HEK293 (cell line): ENCODE measurements around the gene DAND5.

Source experiments
- FEZF1 ChIP-seq: fragments of 450-650 bp; formaldehyde crosslinking; IDR thresholded peaks from 2 replicates; pipeline ENCODE4 v1.5.1; 2016; ENCODE audit warnings: missing biosample characterization, missing genetic modification characterization
- IKZF3 ChIP-seq: fragments of 450-650 bp; IDR thresholded peaks from 2 replicates; pipeline ENCODE4 v1.5.0; 2018; ENCODE audit warnings: missing biosample characterization, mild to moderate bottlenecking, missing genetic modification characterization, moderate library complexity
- KLF10 ChIP-seq: fragments of 450-650 bp; IDR thresholded peaks from 2 replicates; pipeline ENCODE4 v1.5.1; 2018; ENCODE audit warnings: missing biosample characterization, mild to moderate bottlenecking, missing genetic modification characterization
- KLF16 ChIP-seq: fragments of 450-650 bp; formaldehyde crosslinking; IDR thresholded peaks from 2 replicates; pipeline ENCODE4 v1.5.1; 2017; ENCODE audit warnings: missing biosample characterization, missing genetic modification characterization
- KLF7 ChIP-seq: fragments of 450-650 bp; formaldehyde crosslinking; IDR thresholded peaks from 2 replicates; pipeline ENCODE4 v1.5.1; 2016; ENCODE audit warnings: missing biosample characterization, missing genetic modification characterization, borderline replicate concordance
- KLF8 ChIP-seq: fragments of 450-650 bp; formaldehyde crosslinking; IDR thresholded peaks from 2 replicates; pipeline ENCODE4 v1.5.1; 2016; ENCODE audit warnings: missing biosample characterization, missing genetic modification characterization
- RBAK ChIP-seq: fragments of 450-650 bp; formaldehyde crosslinking; IDR thresholded peaks from 2 replicates; pipeline ENCODE4 v1.5.1; 2016; ENCODE audit warnings: missing biosample characterization, missing genetic modification characterization
- SP2 ChIP-seq: fragments of 450-650 bp; formaldehyde crosslinking; IDR thresholded peaks from 2 replicates; pipeline ENCODE4 v1.5.1; 2016; ENCODE audit warnings: missing biosample characterization, missing genetic modification characterization
- WT1 ChIP-seq: fragments of 450-650 bp; formaldehyde crosslinking; IDR thresholded peaks from 2 replicates; pipeline ENCODE4 v1.5.1; 2016; ENCODE audit warnings: missing biosample characterization, missing genetic modification characterization
- YY2 ChIP-seq: fragments of 450-650 bp; formaldehyde crosslinking; IDR thresholded peaks from 2 replicates; pipeline ENCODE4 v1.5.1; 2016; ENCODE audit warnings: missing biosample characterization, missing genetic modification characterization
- ZBTB1 ChIP-seq: fragments of 450-650 bp; formaldehyde crosslinking; IDR thresholded peaks from 2 replicates; pipeline ENCODE4 v1.5.1; 2016; ENCODE audit warnings: missing biosample characterization, missing genetic modification characterization
- ZBTB7A ChIP-seq: fragments of 450-650 bp; formaldehyde crosslinking; IDR thresholded peaks from 2 replicates; pipeline ENCODE4 v1.5.1; 2016; ENCODE audit warnings: low read depth, missing biosample characterization, missing genetic modification characterization
- ZEB2 ChIP-seq: fragments of 450-650 bp; formaldehyde crosslinking; IDR thresholded peaks from 2 replicates; pipeline ENCODE4 v1.5.1; 2016; ENCODE audit warnings: missing biosample characterization, missing genetic modification characterization
- ZFP69B ChIP-seq: fragments of 450-650 bp; formaldehyde crosslinking; IDR thresholded peaks from 2 replicates; pipeline ENCODE4 v1.5.1; 2016; ENCODE audit warnings: missing biosample characterization, missing genetic modification characterization
- ZNF24 ChIP-seq: fragments of 450-650 bp; formaldehyde crosslinking; IDR thresholded peaks from 2 replicates; pipeline ENCODE4 v1.5.1; 2016; ENCODE audit warnings: missing biosample characterization, missing genetic modification characterization
- ZNF324 ChIP-seq: fragments of 450-650 bp; formaldehyde crosslinking; IDR thresholded peaks from 2 replicates; pipeline ENCODE4 v1.5.1; 2016; ENCODE audit warnings: missing biosample characterization, missing genetic modification characterization
- ZNF335 ChIP-seq: fragments of 450-650 bp; formaldehyde crosslinking; conservative IDR thresholded peaks from 2 replicates; pipeline ENCODE4 v1.5.1; 2016; ENCODE audit warnings: missing biosample characterization, missing genetic modification characterization
- ZNF37A ChIP-seq: fragments of 450-650 bp; IDR thresholded peaks from 2 replicates; pipeline ENCODE4 v1.5.1; 2018; ENCODE audit warnings: missing biosample characterization, missing genetic modification characterization
- ZNF391 ChIP-seq: fragments of 450-650 bp; formaldehyde crosslinking; IDR thresholded peaks from 2 replicates; pipeline ENCODE4 v1.5.1; 2016; ENCODE audit warnings: low read depth, missing biosample characterization, missing genetic modification characterization, borderline replicate concordance
- ZNF561 ChIP-seq: fragments of 450-650 bp; IDR thresholded peaks from 2 replicates; pipeline ENCODE4 v1.5.1; 2018; ENCODE audit warnings: missing biosample characterization, missing genetic modification characterization, borderline replicate concordance
- ZNF626 ChIP-seq: fragments of 450-650 bp; sonication (Bioruptor Pico); formaldehyde crosslinking; IDR thresholded peaks from 2 replicates; pipeline ENCODE4 v1.5.1; 2018; ENCODE audit warnings: missing biosample characterization, missing genetic modification characterization, inconsistent platforms
- ZNF629 ChIP-seq: fragments of 450-650 bp; formaldehyde crosslinking; IDR thresholded peaks from 2 replicates; pipeline ENCODE4 v1.5.1; 2017; ENCODE audit warnings: missing biosample characterization, missing genetic modification characterization
- ZNF660 ChIP-seq: fragments of 450-650 bp; IDR thresholded peaks from 2 replicates; pipeline ENCODE4 v1.5.1; 2018; ENCODE audit warnings: missing biosample characterization, mild to moderate bottlenecking, missing genetic modification characterization
- ZNF701 ChIP-seq: fragments of 450-650 bp; formaldehyde crosslinking; IDR thresholded peaks from 2 replicates; pipeline ENCODE4 v1.5.1; 2016; ENCODE audit warnings: missing biosample characterization, missing genetic modification characterization
- ZNF76 ChIP-seq: fragments of 450-650 bp; formaldehyde crosslinking; IDR thresholded peaks from 2 replicates; pipeline ENCODE4; 2016; ENCODE audit warnings: low read depth, missing biosample characterization, missing genetic modification characterization, borderline replicate concordance
- TF ChIP-seq, protein P1 (sequence below): fragments of 450-650 bp; formaldehyde crosslinking; conservative IDR thresholded peaks from 2 replicates; pipeline ENCODE4 v1.5.1; 2016; ENCODE audit warnings: low read depth, missing biosample characterization, missing genetic modification characterization
- TF ChIP-seq, protein P2 (sequence below): fragments of 450-650 bp; formaldehyde crosslinking; IDR thresholded peaks from 2 replicates; pipeline ENCODE4 v1.5.1; 2016; ENCODE audit warnings: missing biosample characterization, missing genetic modification characterization
- TF ChIP-seq, protein P3 (sequence below): fragments of 450-650 bp; formaldehyde crosslinking; IDR thresholded peaks from 2 replicates; pipeline ENCODE4 v1.5.1; 2016; ENCODE audit warnings: missing biosample characterization, missing genetic modification characterization
- TF ChIP-seq, protein P4 (sequence below): fragments of 450-650 bp; formaldehyde crosslinking; IDR thresholded peaks from 2 replicates; pipeline ENCODE4 v1.5.1; 2016; ENCODE audit warnings: missing biosample characterization, missing genetic modification characterization

The DAND5 gene

DNA sequence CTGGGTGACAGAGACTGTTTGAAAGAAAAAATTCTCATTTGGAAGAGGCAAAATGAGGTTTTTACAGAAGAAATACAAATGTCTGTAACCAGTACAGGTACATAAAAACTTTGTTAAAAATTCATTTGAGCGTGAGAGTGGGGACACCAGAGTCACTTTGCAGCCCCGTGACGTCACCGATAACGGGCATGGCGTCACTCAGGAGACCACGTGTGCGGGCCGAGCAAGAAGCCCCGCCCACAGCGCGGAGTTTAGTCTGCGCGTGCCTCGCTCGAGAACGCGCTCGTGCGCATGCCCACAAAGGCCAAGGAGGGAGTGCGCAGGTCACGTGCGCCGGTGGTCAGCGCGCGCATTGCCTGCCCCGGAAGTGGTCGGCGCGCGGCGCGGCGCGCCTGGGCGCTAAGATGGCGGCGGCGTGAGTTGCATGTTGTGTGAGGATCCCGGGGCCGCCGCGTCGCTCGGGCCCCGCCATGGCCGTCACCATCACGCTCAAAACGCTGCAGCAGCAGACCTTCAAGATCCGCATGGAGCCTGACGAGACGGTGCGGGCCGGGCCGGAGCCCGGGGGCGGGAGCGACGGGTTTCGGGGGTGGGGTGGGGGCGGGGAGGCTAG is 23.8 kb upstream of the DAND5 start, which contains the start of gene RAD23A (continued):
- TF ChIP-seq, protein P1, sequence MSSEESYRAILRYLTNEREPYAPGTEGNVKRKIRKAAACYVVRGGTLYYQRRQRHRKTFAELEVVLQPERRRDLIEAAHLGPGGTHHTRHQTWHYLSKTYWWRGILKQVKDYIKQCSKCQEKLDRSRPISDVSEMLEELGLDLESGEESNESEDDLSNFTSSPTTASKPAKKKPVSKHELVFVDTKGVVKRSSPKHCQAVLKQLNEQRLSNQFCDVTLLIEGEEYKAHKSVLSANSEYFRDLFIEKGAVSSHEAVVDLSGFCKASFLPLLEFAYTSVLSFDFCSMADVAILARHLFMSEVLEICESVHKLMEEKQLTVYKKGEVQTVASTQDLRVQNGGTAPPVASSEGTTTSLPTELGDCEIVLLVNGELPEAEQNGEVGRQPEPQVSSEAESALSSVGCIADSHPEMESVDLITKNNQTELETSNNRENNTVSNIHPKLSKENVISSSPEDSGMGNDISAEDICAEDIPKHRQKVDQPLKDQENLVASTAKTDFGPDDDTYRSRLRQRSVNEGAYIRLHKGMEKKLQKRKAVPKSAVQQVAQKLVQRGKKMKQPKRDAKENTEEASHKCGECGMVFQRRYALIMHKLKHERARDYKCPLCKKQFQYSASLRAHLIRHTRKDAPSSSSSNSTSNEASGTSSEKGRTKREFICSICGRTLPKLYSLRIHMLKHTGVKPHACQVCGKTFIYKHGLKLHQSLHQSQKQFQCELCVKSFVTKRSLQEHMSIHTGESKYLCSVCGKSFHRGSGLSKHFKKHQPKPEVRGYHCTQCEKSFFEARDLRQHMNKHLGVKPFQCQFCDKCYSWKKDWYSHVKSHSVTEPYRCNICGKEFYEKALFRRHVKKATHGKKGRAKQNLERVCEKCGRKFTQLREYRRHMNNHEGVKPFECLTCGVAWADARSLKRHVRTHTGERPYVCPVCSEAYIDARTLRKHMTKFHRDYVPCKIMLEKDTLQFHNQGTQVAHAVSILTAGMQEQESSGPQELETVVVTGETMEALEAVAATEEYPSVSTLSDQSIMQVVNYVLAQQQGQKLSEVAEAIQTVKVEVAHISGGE, result peak; percentile 74
- TF ChIP-seq ZNF660 (tag by site-specific recombination), result peak; percentile 69
- 0 out of 2 replicates have a peak, but pooled peaks have one; percentile 35 for TF ChIP-seq ZEB2
- TF ChIP-seq ZBTB1 (tag by site-specific recombination), result 0 out of 2 replicates have a peak, but pooled peaks have one; percentile 12
- TF ChIP-seq ZNF335, result peak; percentile 60; the same call in 1 of the 2 replicates
- peak; percentile 53; the same call in 1 of the 2 replicates for TF ChIP-seq ZNF391 (tag by site-specific recombination)
- peak; percentile 21; the same call in 1 of the 2 replicates for TF ChIP-seq ZNF324 (tag by site-specific recombination)
- no peak for TF ChIP-seq IKZF3
- peak; percentile 86 for TF ChIP-seq SP2 (tag by site-specific recombination)
- TF ChIP-seq ZNF76 (tag by site-specific recombination), result peak; percentile 78
- 0 out of 2 replicates have a peak, but pooled peaks have one; percentile 5 for TF ChIP-seq KLF7 (tag by site-specific recombination)
- no peak for TF ChIP-seq ZNF37A
- TF ChIP-seq ZNF626 (tag by site-specific recombination), result no peak
- TF ChIP-seq, protein P2, sequence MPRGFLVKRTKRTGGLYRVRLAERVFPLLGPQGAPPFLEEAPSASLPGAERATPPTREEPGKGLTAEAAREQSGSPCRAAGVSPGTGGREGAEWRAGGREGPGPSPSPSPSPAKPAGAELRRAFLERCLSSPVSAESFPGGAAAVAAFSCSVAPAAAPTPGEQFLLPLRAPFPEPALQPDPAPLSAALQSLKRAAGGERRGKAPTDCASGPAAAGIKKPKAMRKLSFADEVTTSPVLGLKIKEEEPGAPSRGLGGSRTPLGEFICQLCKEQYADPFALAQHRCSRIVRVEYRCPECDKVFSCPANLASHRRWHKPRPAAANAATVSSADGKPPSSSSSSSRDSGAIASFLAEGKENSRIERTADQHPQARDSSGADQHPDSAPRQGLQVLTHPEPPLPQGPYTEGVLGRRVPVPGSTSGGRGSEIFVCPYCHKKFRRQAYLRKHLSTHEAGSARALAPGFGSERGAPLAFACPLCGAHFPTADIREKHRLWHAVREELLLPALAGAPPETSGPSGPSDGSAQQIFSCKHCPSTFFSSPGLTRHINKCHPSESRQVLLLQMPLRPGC (tag by site-specific recombination), result peak; percentile 53; the same call in 1 of the 2 replicates
- TF ChIP-seq FEZF1 (tag by site-specific recombination), result peak; percentile 21; the same call in 1 of the 2 replicates
- TF ChIP-seq ZNF24 (tag by site-specific recombination), result 0 out of 2 replicates have a peak, but pooled peaks have one; percentile 30
- TF ChIP-seq ZFP69B (tag by site-specific recombination), result 0 out of 2 replicates have a peak, but pooled peaks have one; percentile 29
- TF ChIP-seq KLF10 (tag by site-specific recombination), result peak; percentile 58
- TF ChIP-seq ZNF629 (tag by site-specific recombination), result peak; percentile 100
- peak; percentile 74 for TF ChIP-seq KLF16 (tag by site-specific recombination)
- TF ChIP-seq ZNF701 (tag by site-specific recombination), result no peak
- peak; percentile 43; the same call in 1 of the 2 replicates for TF ChIP-seq ZNF561 (tag by site-specific recombination)
- TF ChIP-seq KLF8 (tag by site-specific recombination), result peak; percentile 61; the same call in 1 of the 2 replicates
- TF ChIP-seq, protein P3, sequence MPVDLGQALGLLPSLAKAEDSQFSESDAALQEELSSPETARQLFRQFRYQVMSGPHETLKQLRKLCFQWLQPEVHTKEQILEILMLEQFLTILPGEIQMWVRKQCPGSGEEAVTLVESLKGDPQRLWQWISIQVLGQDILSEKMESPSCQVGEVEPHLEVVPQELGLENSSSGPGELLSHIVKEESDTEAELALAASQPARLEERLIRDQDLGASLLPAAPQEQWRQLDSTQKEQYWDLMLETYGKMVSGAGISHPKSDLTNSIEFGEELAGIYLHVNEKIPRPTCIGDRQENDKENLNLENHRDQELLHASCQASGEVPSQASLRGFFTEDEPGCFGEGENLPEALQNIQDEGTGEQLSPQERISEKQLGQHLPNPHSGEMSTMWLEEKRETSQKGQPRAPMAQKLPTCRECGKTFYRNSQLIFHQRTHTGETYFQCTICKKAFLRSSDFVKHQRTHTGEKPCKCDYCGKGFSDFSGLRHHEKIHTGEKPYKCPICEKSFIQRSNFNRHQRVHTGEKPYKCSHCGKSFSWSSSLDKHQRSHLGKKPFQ (tag by site-specific recombination), result no peak
- TF ChIP-seq, protein P4, sequence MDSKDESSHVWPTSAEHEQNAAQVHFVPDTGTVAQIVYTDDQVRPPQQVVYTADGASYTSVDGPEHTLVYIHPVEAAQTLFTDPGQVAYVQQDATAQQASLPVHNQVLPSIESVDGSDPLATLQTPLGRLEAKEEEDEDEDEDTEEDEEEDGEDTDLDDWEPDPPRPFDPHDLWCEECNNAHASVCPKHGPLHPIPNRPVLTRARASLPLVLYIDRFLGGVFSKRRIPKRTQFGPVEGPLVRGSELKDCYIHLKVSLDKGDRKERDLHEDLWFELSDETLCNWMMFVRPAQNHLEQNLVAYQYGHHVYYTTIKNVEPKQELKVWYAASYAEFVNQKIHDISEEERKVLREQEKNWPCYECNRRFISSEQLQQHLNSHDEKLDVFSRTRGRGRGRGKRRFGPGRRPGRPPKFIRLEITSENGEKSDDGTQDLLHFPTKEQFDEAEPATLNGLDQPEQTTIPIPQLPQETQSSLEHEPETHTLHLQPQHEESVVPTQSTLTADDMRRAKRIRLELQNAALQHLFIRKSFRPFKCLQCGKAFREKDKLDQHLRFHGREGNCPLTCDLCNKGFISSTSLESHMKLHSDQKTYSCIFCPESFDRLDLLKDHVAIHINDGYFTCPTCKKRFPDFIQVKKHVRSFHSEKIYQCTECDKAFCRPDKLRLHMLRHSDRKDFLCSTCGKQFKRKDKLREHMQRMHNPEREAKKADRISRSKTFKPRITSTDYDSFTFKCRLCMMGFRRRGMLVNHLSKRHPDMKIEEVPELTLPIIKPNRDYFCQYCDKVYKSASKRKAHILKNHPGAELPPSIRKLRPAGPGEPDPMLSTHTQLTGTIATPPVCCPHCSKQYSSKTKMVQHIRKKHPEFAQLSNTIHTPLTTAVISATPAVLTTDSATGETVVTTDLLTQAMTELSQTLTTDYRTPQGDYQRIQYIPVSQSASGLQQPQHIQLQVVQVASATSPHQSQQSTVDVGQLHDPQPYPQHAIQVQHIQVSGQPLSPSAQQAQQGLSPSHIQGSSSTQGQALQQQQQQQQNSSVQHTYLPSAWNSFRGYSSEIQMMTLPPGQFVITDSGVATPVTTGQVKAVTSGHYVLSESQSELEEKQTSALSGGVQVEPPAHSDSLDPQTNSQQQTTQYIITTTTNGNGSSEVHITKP (tag by site-specific recombination), result peak; percentile 79; the same call in 1 of the 2 replicates
- TF ChIP-seq ZBTB7A (tag by site-specific recombination), result peak; percentile 17; the same call in 1 of the 2 replicates
- TF ChIP-seq RBAK, result no peak
- peak; percentile 23; the same call in 1 of the 2 replicates for TF ChIP-seq WT1 (tag by site-specific recombination)
- TF ChIP-seq YY2, result peak; percentile 96
